Stimulated activated CD8-positive, alpha-beta memory T cell treated with anti-CD3 and anti-CD28 coated beads, Interleukin-15, amount 100 ng/mL, for 1 hour (primary cell): Measurements from ENCODE around the gene HTR1D.
"Not testable (repeated sequence)": the region's sequence is repeated elsewhere in the genome, so short reads cannot be mapped to it uniquely, and the experiment has no call there.

ENCODE experiments used
- DNase-seq: peaks from one replicate; pipeline ENCODE4 v3.0.0-alpha.2; 2020; ENCODE audit warnings: low read depth

Gene HTR1D

GRCh38 chr1:23216771-23217420 is 406 bp downstream of the HTR1D start:
- no peak for DNase-seq

GRCh38 chr1:23215751-23216449 is 1.4 kb downstream of the HTR1D start:
- DNase-seq = no peak

- no peak for DNase-seq
Measured at GRCh38 chr1:23215291-23215690, 2.0 kb downstream of the HTR1D start.

GRCh38 chr1:23214640-23215039 is 2.7 kb downstream of the HTR1D start:
- no peak for DNase-seq

- DNase-seq = no peak
Measured at GRCh38 chr1:23211955-23212354, 5.3 kb downstream of the HTR1D start.

- no peak for DNase-seq
Measured at GRCh38 chr1:23210963-23211362, 6.3 kb downstream of the HTR1D start.

GRCh38 chr1:23210351-23210785 is 6.9 kb downstream of the HTR1D start:
- DNase-seq = no peak

GRCh38 chr1:23209770-23210169 is 7.5 kb downstream of the HTR1D start:
- DNase-seq = no peak

- DNase-seq = no peak
Measured at GRCh38 chr1:23208527-23208926, 8.8 kb downstream of the HTR1D start.

- not testable (repeated sequence) for DNase-seq
Measured at GRCh38 chr1:23207733-23208132, 9.6 kb downstream of the HTR1D start.

GRCh38 chr1:23202263-23202749 is 15.0 kb downstream of the HTR1D start:
- no peak for DNase-seq

GRCh38 chr1:23200883-23201282 is 16.4 kb downstream of the HTR1D start:
- no peak for DNase-seq

GRCh38 chr1:23198373-23198772 is 18.9 kb downstream of the HTR1D start:
- DNase-seq = no peak

GRCh38 chr1:23196627-23197328 is 20.5 kb downstream of the HTR1D start:
- no peak for DNase-seq

GRCh38 chr1:23194119-23194984 is 22.9 kb downstream of the HTR1D start:
- DNase-seq = no peak

GRCh38 chr1:23193391-23194118 is 23.7 kb downstream of the HTR1D start:
- DNase-seq = no peak

- DNase-seq = no peak
Measured at GRCh38 chr1:23191199-23191598, 26.1 kb downstream of the HTR1D start.

- DNase-seq = not testable (repeated sequence)
Measured at GRCh38 chr1:23188936-23189452, 28.3 kb downstream of the HTR1D start.

GRCh38 chr1:23188434-23188884 is 28.8 kb downstream of the HTR1D start:
- DNase-seq = no peak

GRCh38 chr1:23187637-23188036 is 29.7 kb downstream of the HTR1D start:
- no peak for DNase-seq

GRCh38 chr1:23185381-23185780 is 31.9 kb downstream of the HTR1D start:
- DNase-seq = no peak
